WTC11 (cell line): Measurements from ENCODE around the gene PSD. TPM values are rescaled to one million over a fixed set of nuclear protein-coding genes. Genes with fewer than 3 reads are reported as not detected.
A peak's percentile ranks its signal among the peaks of the same experiment; 100 is the strongest.

Experiments used
- ATAC-seq: fragments of 200-7000 bp; cut with Tn5 transposase; 2 replicates; pipeline ENCODE4 v1.10.0; 2021; ENCODE audit warnings: mild to moderate bottlenecking, moderate library complexity
- CTCF ChIA-PET: fragments of 300-600 bp; sonication (Branson Sonifier 250); formaldehyde crosslinking; loops from one replicate; lab custom pipeline; 2021; ENCODE audit warnings: antibody characterized with exemption; lab: Charles Lee
- POLR2A ChIA-PET: fragments of 350-600 bp; sonication (Branson Sonifier 250); formaldehyde crosslinking; loops from one replicate; lab custom pipeline; 2021; ENCODE audit warnings: antibody characterized with exemption; lab: Charles Lee
- DNase-seq: peaks from one replicate; pipeline ENCODE4 v3.0.0; 2021; ENCODE audit warnings: low spot score
- H3K27ac Mint-ChIP-seq: 2 replicates; pipeline ENCODE4 v1.8.0; 2021; ENCODE audit warnings: mixed read lengths
- H3K27me3 Mint-ChIP-seq: 2 replicates; pipeline ENCODE4 v1.8.0; 2021; ENCODE audit warnings: low read depth, mild to moderate bottlenecking, moderate library complexity, mixed read lengths
- H3K36me3 Mint-ChIP-seq: 2 replicates; pipeline ENCODE4 v1.8.0; 2021; ENCODE audit warnings: mixed read lengths
- H3K4me1 Mint-ChIP-seq: 2 replicates; pipeline ENCODE4 v1.8.0; 2022; ENCODE audit warnings: mixed read lengths
- H3K4me3 Mint-ChIP-seq: 2 replicates; pipeline ENCODE4 v1.8.0; 2021; ENCODE audit warnings: mild to moderate bottlenecking, moderate library complexity, mixed read lengths
- H3K9me3 Mint-ChIP-seq: 2 replicates; pipeline ENCODE4 v1.8.0; 2021; ENCODE audit warnings: mixed read lengths
- ATF1 ChIP-seq: sonication (generic); formaldehyde crosslinking; IDR thresholded peaks from 2 replicates; pipeline ENCODE4 v1.8.1; 2023; ENCODE audit warnings: mild to moderate bottlenecking, moderate library complexity, missing genetic modification reagents
- FOXP1 ChIP-seq: sonication (generic); formaldehyde crosslinking; IDR thresholded peaks from 2 replicates; pipeline ENCODE4 v1.8.0; 2022; ENCODE audit warnings: missing genetic modification reagents, mild to moderate bottlenecking, moderate library complexity, borderline replicate concordance
- GTF2I ChIP-seq: fragments of 250-450 bp; sonication (Bioruptor Pico); conservative IDR thresholded peaks from 2 replicates; pipeline ENCODE4 v1.4.0; 2021; ENCODE audit warnings: mild to moderate bottlenecking
- JAZF1 ChIP-seq: fragments of 250-450 bp; sonication (Bioruptor Pico); IDR thresholded peaks from 2 replicates; pipeline ENCODE4 v1.9.0; 2021; ENCODE audit warnings: moderate library complexity, mild to moderate bottlenecking, inconsistent platforms
- RELA ChIP-seq: sonication (generic); formaldehyde crosslinking; IDR thresholded peaks from 2 replicates; pipeline ENCODE4 v1.8.1; 2022; ENCODE audit warnings: missing genetic modification reagents, mild to moderate bottlenecking, borderline replicate concordance
- RORB ChIP-seq: fragments of 250-450 bp; sonication (Bioruptor Pico); IDR thresholded peaks from 2 replicates; pipeline ENCODE4 v1.9.0; 2021; ENCODE audit warnings: mild to moderate bottlenecking
- SP1 ChIP-seq: sonication (generic); formaldehyde crosslinking; conservative IDR thresholded peaks from 2 replicates; pipeline ENCODE4 v1.8.1; 2022; ENCODE audit warnings: missing genetic modification reagents
- ZNF219 ChIP-seq: sonication (generic); formaldehyde crosslinking; IDR thresholded peaks from 2 replicates; pipeline ENCODE4 v1.8.0; 2023; ENCODE audit warnings: missing genetic modification reagents, mild to moderate bottlenecking, borderline replicate concordance
- ZNF671 ChIP-seq: fragments of 250-450 bp; sonication (Bioruptor Pico); IDR thresholded peaks from 2 replicates; pipeline ENCODE4 v1.8.0; 2021; ENCODE audit warnings: mild to moderate bottlenecking
- total RNA-seq: library from RNA; stranded (reverse); gene quantifications from 3 replicates; pipeline ENCODE4 v1.2.3, GENCODE V29; 2021
- TF ChIP-seq, protein P1 (sequence below): sonication (generic); formaldehyde crosslinking; IDR thresholded peaks from 2 replicates; pipeline ENCODE4 v1.8.1; 2022; ENCODE audit warnings: missing genetic modification reagents, borderline replicate concordance
- TF ChIP-seq, protein P2 (sequence below): fragments of 250-450 bp; sonication (Bioruptor Pico); IDR thresholded peaks from 2 replicates; pipeline ENCODE4 v1.9.0; 2021; ENCODE audit warnings: mild to moderate bottlenecking
- TF ChIP-seq, protein P3 (sequence below): sonication (generic); formaldehyde crosslinking; IDR thresholded peaks from 2 replicates; pipeline ENCODE4 v1.8.1; 2023; ENCODE audit warnings: mild to moderate bottlenecking, missing genetic modification reagents
- TF ChIP-seq, protein P4 (sequence below): fragments of 250-450 bp; sonication (Bioruptor Pico); IDR thresholded peaks from 2 replicates; pipeline ENCODE4 v1.9.0; 2021; ENCODE audit warnings: mild to moderate bottlenecking
- TF ChIP-seq, protein P5 (sequence below): sonication (generic); formaldehyde crosslinking; IDR thresholded peaks from 2 replicates; pipeline ENCODE4 v1.8.1; 2023; ENCODE audit warnings: mild to moderate bottlenecking, moderate library complexity, missing genetic modification reagents
- TF ChIP-seq, protein P6 (sequence below): sonication (generic); formaldehyde crosslinking; IDR thresholded peaks from 2 replicates; pipeline ENCODE4 v1.8.1; 2023; ENCODE audit warnings: mild to moderate bottlenecking, missing genetic modification reagents, moderate library complexity
- TF ChIP-seq, protein P7 (sequence below): sonication (generic); formaldehyde crosslinking; IDR thresholded peaks from 2 replicates; pipeline ENCODE4 v1.8.0; 2022; ENCODE audit warnings: missing genetic modification reagents

Gene PSD
- total RNA-seq, 1 experiment from 2014 or later, result 12.5 TPM

DNA sequence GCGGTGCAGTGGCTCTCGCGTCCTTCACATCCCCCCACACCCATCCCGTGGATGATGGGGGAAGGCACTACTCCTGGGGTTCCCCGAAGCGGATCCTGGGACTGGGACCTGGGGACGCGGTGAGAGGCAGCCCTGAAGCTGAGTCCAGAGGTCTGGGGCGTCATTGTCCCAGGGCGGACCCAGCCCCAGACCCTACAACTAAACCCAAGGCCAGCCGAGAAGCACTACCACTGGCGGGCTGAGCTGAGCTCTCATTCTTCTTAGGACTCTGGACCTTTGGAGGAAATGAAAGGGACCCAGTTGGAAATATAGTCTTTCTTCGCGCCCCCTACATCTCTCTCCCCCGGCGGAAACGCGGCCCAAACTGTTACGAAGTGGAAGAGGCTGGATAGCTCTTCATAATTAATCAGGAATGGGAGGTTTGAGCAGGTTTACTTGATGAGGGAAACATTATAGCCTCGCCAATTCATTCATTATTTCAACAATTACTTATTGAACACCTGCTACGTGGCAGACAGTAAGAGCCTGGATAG lies 1.7 kb upstream of the PSD start:
- H3K27ac Mint-ChIP-seq, result peak overlapping the region; percentile 99
- H3K4me1 Mint-ChIP-seq, result peaks cover 19% of the 10 kb centered on the region
- no peaks in the 10 kb centered on the region for H3K9me3 Mint-ChIP-seq
- POLR2A ChIA-PET, result interaction anchor here (0.9 to 5.0 kb wide), 7 partner anchors 9 to 163 kb away, joined by 3 to 34 read pairs (median 12); partner anchors contain the start of genes C10orf95, CUEDC2 and NFKB2
- DNase-seq (no peak), ATAC-seq (no peak)
- no peak for TF ChIP-seq ZNF219 (CRISPR knock-in tag)
- TF ChIP-seq, protein P1, sequence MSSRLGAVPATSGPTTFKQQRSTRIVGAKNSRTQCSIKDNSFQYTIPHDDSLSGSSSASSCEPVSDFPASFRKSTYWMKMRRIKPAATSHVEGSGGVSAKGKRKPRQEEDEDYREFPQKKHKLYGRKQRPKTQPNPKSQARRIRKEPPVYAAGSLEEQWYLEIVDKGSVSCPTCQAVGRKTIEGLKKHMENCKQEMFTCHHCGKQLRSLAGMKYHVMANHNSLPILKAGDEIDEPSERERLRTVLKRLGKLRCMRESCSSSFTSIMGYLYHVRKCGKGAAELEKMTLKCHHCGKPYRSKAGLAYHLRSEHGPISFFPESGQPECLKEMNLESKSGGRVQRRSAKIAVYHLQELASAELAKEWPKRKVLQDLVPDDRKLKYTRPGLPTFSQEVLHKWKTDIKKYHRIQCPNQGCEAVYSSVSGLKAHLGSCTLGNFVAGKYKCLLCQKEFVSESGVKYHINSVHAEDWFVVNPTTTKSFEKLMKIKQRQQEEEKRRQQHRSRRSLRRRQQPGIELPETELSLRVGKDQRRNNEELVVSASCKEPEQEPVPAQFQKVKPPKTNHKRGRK (CRISPR knock-in tag), result no peak
- TF ChIP-seq RELA (CRISPR knock-in tag), result 0 out of 2 replicates have a peak, but pooled peaks have one; percentile 28
- TF ChIP-seq RORB (CRISPR knock-in tag), result no peak
- TF ChIP-seq JAZF1 (CRISPR knock-in tag), result no peak
- TF ChIP-seq, protein P2, sequence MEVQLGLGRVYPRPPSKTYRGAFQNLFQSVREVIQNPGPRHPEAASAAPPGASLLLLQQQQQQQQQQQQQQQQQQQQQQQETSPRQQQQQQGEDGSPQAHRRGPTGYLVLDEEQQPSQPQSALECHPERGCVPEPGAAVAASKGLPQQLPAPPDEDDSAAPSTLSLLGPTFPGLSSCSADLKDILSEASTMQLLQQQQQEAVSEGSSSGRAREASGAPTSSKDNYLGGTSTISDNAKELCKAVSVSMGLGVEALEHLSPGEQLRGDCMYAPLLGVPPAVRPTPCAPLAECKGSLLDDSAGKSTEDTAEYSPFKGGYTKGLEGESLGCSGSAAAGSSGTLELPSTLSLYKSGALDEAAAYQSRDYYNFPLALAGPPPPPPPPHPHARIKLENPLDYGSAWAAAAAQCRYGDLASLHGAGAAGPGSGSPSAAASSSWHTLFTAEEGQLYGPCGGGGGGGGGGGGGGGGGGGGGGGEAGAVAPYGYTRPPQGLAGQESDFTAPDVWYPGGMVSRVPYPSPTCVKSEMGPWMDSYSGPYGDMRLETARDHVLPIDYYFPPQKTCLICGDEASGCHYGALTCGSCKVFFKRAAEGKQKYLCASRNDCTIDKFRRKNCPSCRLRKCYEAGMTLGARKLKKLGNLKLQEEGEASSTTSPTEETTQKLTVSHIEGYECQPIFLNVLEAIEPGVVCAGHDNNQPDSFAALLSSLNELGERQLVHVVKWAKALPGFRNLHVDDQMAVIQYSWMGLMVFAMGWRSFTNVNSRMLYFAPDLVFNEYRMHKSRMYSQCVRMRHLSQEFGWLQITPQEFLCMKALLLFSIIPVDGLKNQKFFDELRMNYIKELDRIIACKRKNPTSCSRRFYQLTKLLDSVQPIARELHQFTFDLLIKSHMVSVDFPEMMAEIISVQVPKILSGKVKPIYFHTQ (CRISPR knock-in tag), result peak; percentile 18; the same call in 1 of the 2 replicates
- peaks cover 9% of the 10 kb centered on the region; the same call in 1 of the 2 replicates for H3K36me3 Mint-ChIP-seq
- peaks cover 5% of the 10 kb centered on the region; the same call in 1 of the 2 replicates for H3K27me3 Mint-ChIP-seq
- CTCF ChIA-PET, result interaction anchor here (0.6 to 6.7 kb wide), 14 partner anchors 10 to 251 kb away, joined by 4 to 68 read pairs (median 31); partner anchors contain the start of genes ACTR1A, C10orf95, CUEDC2 and NFKB2
- peak overlapping the region; percentile 98 for H3K4me3 Mint-ChIP-seq

DNA sequence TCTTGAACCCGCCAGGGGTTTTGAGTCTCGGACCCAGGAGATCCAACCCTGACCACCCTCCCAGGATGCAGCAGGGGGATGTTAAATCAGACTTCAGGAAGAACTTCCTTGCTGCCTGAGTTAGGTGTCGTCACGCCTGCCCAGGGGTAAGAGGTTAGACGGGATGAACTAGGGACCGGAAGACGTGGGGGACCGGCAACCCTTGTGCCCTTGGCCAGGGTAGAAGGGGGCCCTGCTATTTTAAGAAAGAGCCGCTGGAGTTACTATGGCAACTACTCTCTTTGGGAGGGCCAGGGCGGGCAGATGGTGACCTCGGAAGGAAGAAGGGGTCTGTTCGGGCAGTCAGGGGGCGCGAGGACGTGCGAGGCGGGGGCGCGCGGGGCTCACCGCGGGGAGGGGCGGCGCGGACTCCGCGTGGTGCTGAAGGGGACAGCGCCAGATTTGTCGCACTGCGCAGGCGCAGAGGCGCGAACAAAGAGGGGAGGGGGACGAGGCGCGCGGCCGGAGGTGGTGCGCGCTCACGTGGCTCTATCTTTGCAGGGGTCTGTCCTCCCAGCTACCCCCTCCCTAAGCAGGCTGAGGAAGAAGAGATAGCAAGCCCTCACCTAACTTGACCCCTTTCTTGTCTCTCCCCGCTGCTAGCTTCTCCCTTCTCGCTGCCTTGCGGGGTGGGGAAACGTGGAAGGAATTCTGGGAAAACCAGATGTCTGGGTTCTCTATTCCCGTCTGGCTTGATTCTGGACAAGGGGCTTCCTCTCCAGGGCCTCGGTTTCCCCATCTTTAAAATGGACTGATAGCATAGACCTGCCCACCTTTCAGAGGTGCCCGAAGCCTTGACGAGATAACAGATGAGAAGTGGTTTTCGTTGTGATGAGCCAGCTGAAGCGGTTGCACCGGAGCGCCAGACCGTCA lies 940 bp upstream of the PSD start:
- peak; percentile 90 for DNase-seq
- H3K27me3 Mint-ChIP-seq, result peaks cover 5% of the 10 kb centered on the region; the same call in 1 of the 2 replicates
- TF ChIP-seq, protein P3, sequence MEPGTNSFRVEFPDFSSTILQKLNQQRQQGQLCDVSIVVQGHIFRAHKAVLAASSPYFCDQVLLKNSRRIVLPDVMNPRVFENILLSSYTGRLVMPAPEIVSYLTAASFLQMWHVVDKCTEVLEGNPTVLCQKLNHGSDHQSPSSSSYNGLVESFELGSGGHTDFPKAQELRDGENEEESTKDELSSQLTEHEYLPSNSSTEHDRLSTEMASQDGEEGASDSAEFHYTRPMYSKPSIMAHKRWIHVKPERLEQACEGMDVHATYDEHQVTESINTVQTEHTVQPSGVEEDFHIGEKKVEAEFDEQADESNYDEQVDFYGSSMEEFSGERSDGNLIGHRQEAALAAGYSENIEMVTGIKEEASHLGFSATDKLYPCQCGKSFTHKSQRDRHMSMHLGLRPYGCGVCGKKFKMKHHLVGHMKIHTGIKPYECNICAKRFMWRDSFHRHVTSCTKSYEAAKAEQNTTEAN (CRISPR knock-in tag), result peak; percentile 49; the same call in 1 of the 2 replicates
- TF ChIP-seq SP1 (CRISPR knock-in tag) (peak; percentile 73; the same call in 1 of the 2 replicates), FOXP1 (0 out of 2 replicates have a peak, but pooled peaks have one; percentile 13), ATF1 (CRISPR knock-in tag) (0 out of 2 replicates have a peak, but pooled peaks have one; percentile 18), GTF2I (CRISPR knock-in tag) (0 out of 2 replicates have a peak, but pooled peaks have one; percentile 4), ZNF671 (CRISPR knock-in tag) (no peak)
- TF ChIP-seq, protein P4, sequence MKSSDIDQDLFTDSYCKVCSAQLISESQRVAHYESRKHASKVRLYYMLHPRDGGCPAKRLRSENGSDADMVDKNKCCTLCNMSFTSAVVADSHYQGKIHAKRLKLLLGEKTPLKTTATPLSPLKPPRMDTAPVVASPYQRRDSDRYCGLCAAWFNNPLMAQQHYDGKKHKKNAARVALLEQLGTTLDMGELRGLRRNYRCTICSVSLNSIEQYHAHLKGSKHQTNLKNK (CRISPR knock-in tag), result no peak
- TF ChIP-seq, protein P5, sequence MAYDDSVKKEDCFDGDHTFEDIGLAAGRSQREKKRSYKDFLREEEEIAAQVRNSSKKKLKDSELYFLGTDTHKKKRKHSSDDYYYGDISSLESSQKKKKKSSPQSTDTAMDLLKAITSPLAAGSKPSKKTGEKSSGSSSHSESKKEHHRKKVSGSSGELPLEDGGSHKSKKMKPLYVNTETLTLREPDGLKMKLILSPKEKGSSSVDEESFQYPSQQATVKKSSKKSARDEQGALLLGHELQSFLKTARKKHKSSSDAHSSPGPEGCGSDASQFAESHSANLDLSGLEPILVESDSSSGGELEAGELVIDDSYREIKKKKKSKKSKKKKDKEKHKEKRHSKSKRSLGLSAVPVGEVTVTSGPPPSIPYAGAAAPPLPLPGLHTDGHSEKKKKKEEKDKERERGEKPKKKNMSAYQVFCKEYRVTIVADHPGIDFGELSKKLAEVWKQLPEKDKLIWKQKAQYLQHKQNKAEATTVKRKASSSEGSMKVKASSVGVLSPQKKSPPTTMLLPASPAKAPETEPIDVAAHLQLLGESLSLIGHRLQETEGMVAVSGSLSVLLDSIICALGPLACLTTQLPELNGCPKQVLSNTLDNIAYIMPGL (CRISPR knock-in tag), result 0 out of 2 replicates have a peak, but pooled peaks have one; percentile 36
- TF ChIP-seq, protein P6, sequence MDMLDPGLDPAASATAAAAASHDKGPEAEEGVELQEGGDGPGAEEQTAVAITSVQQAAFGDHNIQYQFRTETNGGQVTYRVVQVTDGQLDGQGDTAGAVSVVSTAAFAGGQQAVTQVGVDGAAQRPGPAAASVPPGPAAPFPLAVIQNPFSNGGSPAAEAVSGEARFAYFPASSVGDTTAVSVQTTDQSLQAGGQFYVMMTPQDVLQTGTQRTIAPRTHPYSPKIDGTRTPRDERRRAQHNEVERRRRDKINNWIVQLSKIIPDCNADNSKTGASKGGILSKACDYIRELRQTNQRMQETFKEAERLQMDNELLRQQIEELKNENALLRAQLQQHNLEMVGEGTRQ (CRISPR knock-in tag), result peak; percentile 76
- TF ChIP-seq, protein P7, sequence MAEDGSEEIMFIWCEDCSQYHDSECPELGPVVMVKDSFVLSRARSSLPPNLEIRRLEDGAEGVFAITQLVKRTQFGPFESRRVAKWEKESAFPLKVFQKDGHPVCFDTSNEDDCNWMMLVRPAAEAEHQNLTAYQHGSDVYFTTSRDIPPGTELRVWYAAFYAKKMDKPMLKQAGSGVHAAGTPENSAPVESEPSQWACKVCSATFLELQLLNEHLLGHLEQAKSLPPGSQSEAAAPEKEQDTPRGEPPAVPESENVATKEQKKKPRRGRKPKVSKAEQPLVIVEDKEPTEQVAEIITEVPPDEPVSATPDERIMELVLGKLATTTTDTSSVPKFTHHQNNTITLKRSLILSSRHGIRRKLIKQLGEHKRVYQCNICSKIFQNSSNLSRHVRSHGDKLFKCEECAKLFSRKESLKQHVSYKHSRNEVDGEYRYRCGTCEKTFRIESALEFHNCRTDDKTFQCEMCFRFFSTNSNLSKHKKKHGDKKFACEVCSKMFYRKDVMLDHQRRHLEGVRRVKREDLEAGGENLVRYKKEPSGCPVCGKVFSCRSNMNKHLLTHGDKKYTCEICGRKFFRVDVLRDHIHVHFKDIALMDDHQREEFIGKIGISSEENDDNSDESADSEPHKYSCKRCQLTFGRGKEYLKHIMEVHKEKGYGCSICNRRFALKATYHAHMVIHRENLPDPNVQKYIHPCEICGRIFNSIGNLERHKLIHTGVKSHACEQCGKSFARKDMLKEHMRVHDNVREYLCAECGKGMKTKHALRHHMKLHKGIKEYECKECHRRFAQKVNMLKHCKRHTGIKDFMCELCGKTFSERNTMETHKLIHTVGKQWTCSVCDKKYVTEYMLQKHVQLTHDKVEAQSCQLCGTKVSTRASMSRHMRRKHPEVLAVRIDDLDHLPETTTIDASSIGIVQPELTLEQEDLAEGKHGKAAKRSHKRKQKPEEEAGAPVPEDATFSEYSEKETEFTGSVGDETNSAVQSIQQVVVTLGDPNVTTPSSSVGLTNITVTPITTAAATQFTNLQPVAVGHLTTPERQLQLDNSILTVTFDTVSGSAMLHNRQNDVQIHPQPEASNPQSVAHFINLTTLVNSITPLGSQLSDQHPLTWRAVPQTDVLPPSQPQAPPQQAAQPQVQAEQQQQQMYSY (CRISPR knock-in tag), result 0 out of 2 replicates have a peak, but pooled peaks have one; percentile 12

More for the DNA sequence above, 940 bp upstream of the PSD start:
- Mint-ChIP-seq H3K36me3 (peaks cover 9% of the 10 kb centered on the region; the same call in 1 of the 2 replicates), H3K4me1 (peaks cover 19% of the 10 kb centered on the region), H3K27ac (peak overlapping the region; percentile 90), H3K4me3 (peak overlapping the region; percentile 98), H3K9me3 (no peaks in the 10 kb centered on the region)
- ChIA-PET CTCF (interaction anchor here (0.6 to 6.7 kb wide), 14 partner anchors 9 to 250 kb away, joined by 4 to 68 read pairs (median 31); partner anchors contain the start of genes ACTR1A, C10orf95, CUEDC2 and NFKB2), POLR2A (interaction anchor here (1.0 to 5.0 kb wide), 6 partner anchors 12 to 164 kb away, joined by 3 to 34 read pairs (median 19); partner anchors contain the start of genes C10orf95, CUEDC2 and NFKB2)
- ATAC-seq, result peak; percentile 1
